ENCODE data around the gene PTAFR. TPM values are rescaled to one million over a fixed set of nuclear protein-coding genes. Genes with fewer than 3 reads are reported as not detected.

PTAFR gene
- total RNA-seq, 1 donor from 2014 or later, result 52.8 TPM

GRCh38 chr1:28180306-28181305 lies 4.1 kb upstream of the PTAFR start:
- Histone ChIP-seq H3K4me1 (no peaks in the 10 kb centered on the region), H3K9me3 (no peaks in the 10 kb centered on the region), H3K36me3 (no peaks in the 10 kb centered on the region), H3K4me3 (no peak overlapping the region), H3K27ac (no peak overlapping the region), H3K27me3 (ENCODE audit: low read depth) (no peaks in the 10 kb centered on the region)
- intact Hi-C loops (cut with DNase I), result no loop called here
- peak; percentile 41 for DNase-seq
- no peak for ATAC-seq
- no peak for TF ChIP-seq CTCF (IDR thresholded peaks at IDR 0.05)

GRCh38 chr1:28178690-28179485 lies 2.4 kb upstream of the PTAFR start:
- Histone ChIP-seq H3K36me3 (no peaks in the 10 kb centered on the region), H3K27me3 (ENCODE audit: low read depth) (no peaks in the 10 kb centered on the region), H3K27ac (no peak overlapping the region), H3K9me3 (no peaks in the 10 kb centered on the region), H3K4me1 (peaks cover 7% of the 10 kb centered on the region), H3K4me3 (no peak overlapping the region)
- ATAC-seq (no peak), DNase-seq (peak; percentile 11)
- intact Hi-C loops (cut with DNase I), result no loop called here
- no peak for TF ChIP-seq CTCF (IDR thresholded peaks at IDR 0.05)

GRCh38 chr1:28175955-28176485 lies 470 bp downstream of the PTAFR start:
- intact Hi-C loops (cut with DNase I), result no loop called here
- peak overlapping the region; percentile 77 for H3K27ac ChIP-seq
- peaks cover 34% of the 10 kb centered on the region for H3K4me1 ChIP-seq

GRCh38 chr1:28173980-28174297 lies 2.6 kb downstream of the PTAFR start:
- Histone ChIP-seq H3K4me3 (peak overlapping the region; percentile 48), H3K36me3 (no peaks in the 10 kb centered on the region), H3K27ac (peak overlapping the region; percentile 68), H3K4me1 (peaks cover 53% of the 10 kb centered on the region), H3K27me3 (ENCODE audit: low read depth) (no peaks in the 10 kb centered on the region), H3K9me3 (no peaks in the 10 kb centered on the region)
- ATAC-seq (peak in 1 of 2 donors; percentile 3), DNase-seq (peak; percentile 43)
- no peak for TF ChIP-seq CTCF (IDR thresholded peaks at IDR 0.05)
- intact Hi-C loops (cut with DNase I), result no loop called here

More at GRCh38 chr1:28175955-28176485, 470 bp downstream of the PTAFR start:
- no peak for TF ChIP-seq CTCF (IDR thresholded peaks at IDR 0.05)
- no peaks in the 10 kb centered on the region for H3K9me3 ChIP-seq
- H3K4me3 ChIP-seq, result peak overlapping the region; percentile 48
- H3K27me3 ChIP-seq (ENCODE audit: low read depth), result no peaks in the 10 kb centered on the region
- DNase-seq (peak; percentile 42), ATAC-seq (no peak)
- no peaks in the 10 kb centered on the region for H3K36me3 ChIP-seq

GRCh38 chr1:28173151-28173979 lies 3.1 kb downstream of the PTAFR start:
- Histone ChIP-seq H3K4me1 (peaks cover 56% of the 10 kb centered on the region), H3K27me3 (ENCODE audit: low read depth) (no peaks in the 10 kb centered on the region), H3K27ac (peak overlapping the region; percentile 68), H3K9me3 (no peaks in the 10 kb centered on the region), H3K4me3 (peak overlapping the region; percentile 48), H3K36me3 (no peaks in the 10 kb centered on the region)
- intact Hi-C loops (cut with DNase I), result no loop called here
- ATAC-seq, result no peak
- TF ChIP-seq CTCF (IDR thresholded peaks at IDR 0.05), result no peak
- DNase-seq, result peak; percentile 22
